Esophagus squamous epithelium (tissue), 4 donors: Measurements from ENCODE around the gene FAM118B.

Source experiments
- POLR2A ChIP-seq, 4 donors: fragments of 450-650 bp; IDR thresholded peaks; one replicate each; pipeline ENCODE4 v1.6.1; 2017; ENCODE audit warnings: antibody characterized with exemption in 4 of 4, mild to moderate bottlenecking in 4 of 4, moderate library complexity in 3 of 4
- TF ChIP-seq, protein P1 (sequence below), 6 experiments: fragments of 450-650 bp in 4 of 6; fragments of 200-600 bp in 2 of 6; sonication (generic) in 2 of 6; IDR thresholded peaks; one replicate each; pipeline ENCODE4 v1.5.1; 2016 to 2019; ENCODE audit warnings: antibody characterized with exemption in 6 of 6, mild to moderate bottlenecking in 4 of 6, moderate library complexity in 4 of 6

- TF ChIP-seq, protein P1, sequence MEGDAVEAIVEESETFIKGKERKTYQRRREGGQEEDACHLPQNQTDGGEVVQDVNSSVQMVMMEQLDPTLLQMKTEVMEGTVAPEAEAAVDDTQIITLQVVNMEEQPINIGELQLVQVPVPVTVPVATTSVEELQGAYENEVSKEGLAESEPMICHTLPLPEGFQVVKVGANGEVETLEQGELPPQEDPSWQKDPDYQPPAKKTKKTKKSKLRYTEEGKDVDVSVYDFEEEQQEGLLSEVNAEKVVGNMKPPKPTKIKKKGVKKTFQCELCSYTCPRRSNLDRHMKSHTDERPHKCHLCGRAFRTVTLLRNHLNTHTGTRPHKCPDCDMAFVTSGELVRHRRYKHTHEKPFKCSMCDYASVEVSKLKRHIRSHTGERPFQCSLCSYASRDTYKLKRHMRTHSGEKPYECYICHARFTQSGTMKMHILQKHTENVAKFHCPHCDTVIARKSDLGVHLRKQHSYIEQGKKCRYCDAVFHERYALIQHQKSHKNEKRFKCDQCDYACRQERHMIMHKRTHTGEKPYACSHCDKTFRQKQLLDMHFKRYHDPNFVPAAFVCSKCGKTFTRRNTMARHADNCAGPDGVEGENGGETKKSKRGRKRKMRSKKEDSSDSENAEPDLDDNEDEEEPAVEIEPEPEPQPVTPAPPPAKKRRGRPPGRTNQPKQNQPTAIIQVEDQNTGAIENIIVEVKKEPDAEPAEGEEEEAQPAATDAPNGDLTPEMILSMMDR (IDR thresholded peaks at IDR 0.05), result no peak
- TF ChIP-seq POLR2A (IDR thresholded peaks at IDR 0.05), result no peak
These were observed 70.8 kb downstream of the FAM118B start for GRCh38 chr11:126282361-126282735.
